Measurements from ENCODE around the gene SSBP4.

Gene SSBP4

GRCh38 chr19:18434411-18435175 is 15.4 kb downstream of the SSBP4 start:
- DNase-seq: no peak

GRCh38 chr19:18435178-18435841 is 16.1 kb downstream of the SSBP4 start:
- DNase-seq: no peak

- DNase-seq: no peak
These were observed 16.9 kb downstream of the SSBP4 start for GRCh38 chr19:18435842-18436670.

- DNase-seq: peak; percentile 69
These were observed 17.7 kb downstream of the SSBP4 start for GRCh38 chr19:18436671-18437490.

GRCh38 chr19:18437491-18438330 is 18.5 kb downstream of the SSBP4 start, which contains the start of gene ISYNA1:
TSS of gene ISYNA1 (minus strand) at chr19:18438133. CDS start at chr19:18437979, 154 bp downstream.
- DNase-seq: peak; percentile 83

- DNase-seq: no peak
These were observed 19.3 kb downstream of the SSBP4 start for GRCh38 chr19:18438331-18439024.

GRCh38 chr19:18439025-18439909 is 20.1 kb downstream of the SSBP4 start:
- no peak for DNase-seq

GRCh38 chr19:18439910-18440237 is 20.7 kb downstream of the SSBP4 start:
- DNase-seq: no peak

GRCh38 chr19:18440415-18440877 is 21.2 kb downstream of the SSBP4 start:
- peak; percentile 57 for DNase-seq

- no peak for DNase-seq
These were observed 22.0 kb downstream of the SSBP4 start for GRCh38 chr19:18440936-18441803.

- no peak for DNase-seq
These were observed 22.9 kb downstream of the SSBP4 start for GRCh38 chr19:18441804-18442788.

GRCh38 chr19:18442941-18443340 is 23.7 kb downstream of the SSBP4 start:
- no peak for DNase-seq

GRCh38 chr19:18443406-18443805 is 24.2 kb downstream of the SSBP4 start:
- DNase-seq: no peak

- DNase-seq: no peak
These were observed 24.6 kb downstream of the SSBP4 start for GRCh38 chr19:18443831-18444230.

- DNase-seq: no peak
These were observed 25.3 kb downstream of the SSBP4 start for GRCh38 chr19:18444513-18444912.

- no peak for DNase-seq
These were observed 26.2 kb downstream of the SSBP4 start for GRCh38 chr19:18445262-18445948.

Data from DMS53 (cell line).